CD4-positive, alpha-beta T cell (primary cell): Measurements from ENCODE around the gene HNRNPD. TPM values are rescaled to one million over a fixed set of nuclear protein-coding genes. Genes with fewer than 3 reads are reported as not detected.

Source experiments
- ATAC-seq: fragments of 200-7000 bp; cut with Tn5 transposase; one replicate; pipeline ENCODE4 v1.10.0; 2022; ENCODE audit warnings: mild to moderate bottlenecking; ENCODE audit not compliant: poor library complexity
- CTCF ChIA-PET: fragments of 350-600 bp; sonication (Branson Sonifier 250); formaldehyde crosslinking; loops from one replicate; lab custom pipeline; 2021; ENCODE audit warnings: antibody characterized with exemption, inconsistent platforms; lab: Charles Lee
- POLR2A ChIA-PET: fragments of 350-600 bp; sonication (Branson Sonifier 250); formaldehyde crosslinking; loops from one replicate; lab custom pipeline; 2021; ENCODE audit warnings: antibody characterized with exemption, inconsistent platforms; lab: Charles Lee
- DNase-seq, 14 experiments: peaks; one replicate each; pipeline ENCODE4 v3.0.0-alpha.2; 2013 to 2020; ENCODE audit warnings: mixed read lengths in 2 of 14
- H3K27ac ChIP-seq, 2 donors: one replicate each; pipeline versions ENCODE4 v1.5.1 to v1.7.0; 2013; ENCODE audit warnings: low read length in 2 of 2, low read depth in 1 of 2, mild to moderate bottlenecking in 1 of 2
- H3K27me3 ChIP-seq, 2 experiments: 1 replicate in 1 of 2; 2 replicates in 1 of 2; pipeline versions ENCODE4 v1.6.1 to v1.7.0; 2013; ENCODE audit warnings: low read length in 2 of 2, control low read depth in 1 of 2, mild to moderate bottlenecking in 1 of 2, moderate library complexity in 1 of 2; ENCODE audit not compliant: insufficient read depth in 2 of 2, control insufficient read depth in 1 of 2
- H3K36me3 ChIP-seq: one replicate; pipeline ENCODE4 v1.6.1; 2013; ENCODE audit warnings: low read length, control low read depth; ENCODE audit not compliant: insufficient read depth
- H3K4me1 ChIP-seq: one replicate; pipeline ENCODE4 v1.6.1; 2013; ENCODE audit warnings: low read length, control low read depth; ENCODE audit not compliant: insufficient read depth
- H3K4me3 ChIP-seq: one replicate; pipeline ENCODE4 v1.5.1; 2013; ENCODE audit warnings: mild to moderate bottlenecking, low read length, moderate library complexity
- H3K9me3 ChIP-seq, 2 experiments: 1 replicate in 1 of 2; 2 replicates in 1 of 2; pipeline versions ENCODE4 v1.6.1 to v1.7.0; 2013; ENCODE audit warnings: low read length in 2 of 2, mild to moderate bottlenecking in 2 of 2, control low read depth in 1 of 2, moderate library complexity in 1 of 2; ENCODE audit not compliant: control insufficient read depth in 1 of 2, insufficient read depth in 1 of 2
- H3K27ac Mint-ChIP-seq: one replicate; pipeline ENCODE4 v1.8.0; 2020; ENCODE audit warnings: mixed read lengths
- H3K27me3 Mint-ChIP-seq: one replicate; pipeline ENCODE4 v1.8.0; 2021; ENCODE audit warnings: mixed read lengths
- H3K36me3 Mint-ChIP-seq: one replicate; pipeline ENCODE4 v1.8.0; 2021; ENCODE audit warnings: low read depth, mixed read lengths
- H3K4me1 Mint-ChIP-seq: one replicate; pipeline ENCODE4 v1.8.0; 2021; ENCODE audit warnings: low read depth, mixed read lengths
- H3K4me3 Mint-ChIP-seq: one replicate; pipeline ENCODE4 v1.8.0; 2020; ENCODE audit warnings: mild to moderate bottlenecking, mixed read lengths
- H3K9me3 Mint-ChIP-seq: one replicate; pipeline ENCODE4 v1.8.0; 2020; ENCODE audit warnings: mixed read lengths
- intact Hi-C, 2 experiments: fragments of 100-400 bp; cut with DNase I in 1 of 2; cut with micrococcal nuclease in 1 of 2; formaldehyde crosslinking; loops; one replicate each; pipeline versions ENCODE4 v1.15.1 to v1.9.0; 2023 to 2025; cut with DNase I, micrococcal nuclease
- polyA plus RNA-seq, 2 donors: library from polyadenylated mRNA; unstranded; fragments of 120-200 nt; gene quantifications; one replicate each; pipeline ENCODE4 v1.2.1, GENCODE V29; 2013
- total RNA-seq, 174 experiments: library from RNA in 2 of 174; stranded (reverse) in 2 of 174; gene quantifications; one replicate each; pipeline ENCODE4 v1.2.3 and lab custom pipeline; 2021 to 2026
- TF ChIP-seq, protein P1 (sequence below): fragments of 200-600 bp; IDR thresholded peaks from one replicate; pipeline ENCODE4 v1.8.0; 2022; ENCODE audit warnings: antibody characterized with exemption, mild to moderate bottlenecking

The HNRNPD gene, protein sequence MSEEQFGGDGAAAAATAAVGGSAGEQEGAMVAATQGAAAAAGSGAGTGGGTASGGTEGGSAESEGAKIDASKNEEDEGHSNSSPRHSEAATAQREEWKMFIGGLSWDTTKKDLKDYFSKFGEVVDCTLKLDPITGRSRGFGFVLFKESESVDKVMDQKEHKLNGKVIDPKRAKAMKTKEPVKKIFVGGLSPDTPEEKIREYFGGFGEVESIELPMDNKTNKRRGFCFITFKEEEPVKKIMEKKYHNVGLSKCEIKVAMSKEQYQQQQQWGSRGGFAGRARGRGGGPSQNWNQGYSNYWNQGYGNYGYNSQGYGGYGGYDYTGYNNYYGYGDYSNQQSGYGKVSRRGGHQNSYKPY
- total RNA-seq (100 to 1,000 TPM; 235 to 244 TPM), total RNA-seq (lab: John Stamatoyannopoulos, UW) (60.1 to 326 (median 99.6) reads per million in 172 experiments)
- polyA plus RNA-seq (2013, experiment 1 of 2) = 330 TPM
- 336 TPM for polyA plus RNA-seq (2013, experiment 2 of 2)

DNA sequence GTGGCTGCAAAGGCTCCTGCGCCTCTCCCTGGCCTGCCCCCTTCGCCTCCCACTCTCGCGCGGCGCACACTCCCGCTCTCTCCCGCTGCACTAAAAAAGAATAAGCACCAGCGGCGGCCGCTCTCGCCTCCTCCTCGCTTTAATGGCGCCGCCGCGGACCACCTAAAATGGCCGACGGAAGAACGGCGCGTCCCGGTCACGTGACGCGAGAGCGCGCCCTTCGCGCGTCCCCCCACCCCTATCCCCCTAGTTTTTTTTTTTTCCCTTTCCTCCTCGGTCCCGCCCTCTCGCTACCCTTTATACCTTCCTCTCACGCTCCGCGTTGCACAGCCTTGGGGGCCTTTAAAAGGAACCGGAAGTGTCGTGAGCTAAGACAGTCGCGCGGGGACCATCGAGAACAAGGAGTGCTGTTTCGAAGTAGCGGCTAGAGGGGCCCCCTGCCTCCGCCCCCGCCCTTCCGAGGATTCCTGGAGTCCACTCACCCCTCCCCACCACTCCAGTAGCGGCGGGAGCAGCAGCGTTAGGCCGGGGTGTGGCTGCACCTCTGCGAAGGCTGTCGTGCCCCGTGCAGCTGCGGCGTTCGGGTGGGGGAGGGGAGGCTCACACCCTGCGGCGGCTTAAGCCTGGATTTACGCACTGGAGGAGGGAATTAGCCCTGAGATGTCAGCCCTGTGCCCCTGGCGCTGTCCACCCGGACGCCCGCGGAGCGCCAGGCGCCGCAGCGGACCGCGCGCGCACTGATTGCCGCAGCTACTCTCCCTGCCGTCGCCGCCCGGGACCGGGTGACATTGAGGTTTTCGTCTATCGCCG, at the start of gene HNRNPD:
Gene HNRNPD, minus strand, starts transcription at position 176 of the 810 bp plus-strand sequence. CDS start 313 bp downstream, outside the sequence.
- Mint-ChIP-seq H3K27ac (peak within 1 kb of the TSS; percentile 98), H3K4me3 (peak within 1 kb of the TSS; percentile 99), H3K4me1 (peaks cover 71% of the 10 kb centered on the region), H3K27me3 (no peaks in the 10 kb centered on the region), H3K9me3 (no peaks in the 10 kb centered on the region), H3K36me3 (peaks cover 65% of the 10 kb centered on the region)
- TF ChIP-seq, protein P1, sequence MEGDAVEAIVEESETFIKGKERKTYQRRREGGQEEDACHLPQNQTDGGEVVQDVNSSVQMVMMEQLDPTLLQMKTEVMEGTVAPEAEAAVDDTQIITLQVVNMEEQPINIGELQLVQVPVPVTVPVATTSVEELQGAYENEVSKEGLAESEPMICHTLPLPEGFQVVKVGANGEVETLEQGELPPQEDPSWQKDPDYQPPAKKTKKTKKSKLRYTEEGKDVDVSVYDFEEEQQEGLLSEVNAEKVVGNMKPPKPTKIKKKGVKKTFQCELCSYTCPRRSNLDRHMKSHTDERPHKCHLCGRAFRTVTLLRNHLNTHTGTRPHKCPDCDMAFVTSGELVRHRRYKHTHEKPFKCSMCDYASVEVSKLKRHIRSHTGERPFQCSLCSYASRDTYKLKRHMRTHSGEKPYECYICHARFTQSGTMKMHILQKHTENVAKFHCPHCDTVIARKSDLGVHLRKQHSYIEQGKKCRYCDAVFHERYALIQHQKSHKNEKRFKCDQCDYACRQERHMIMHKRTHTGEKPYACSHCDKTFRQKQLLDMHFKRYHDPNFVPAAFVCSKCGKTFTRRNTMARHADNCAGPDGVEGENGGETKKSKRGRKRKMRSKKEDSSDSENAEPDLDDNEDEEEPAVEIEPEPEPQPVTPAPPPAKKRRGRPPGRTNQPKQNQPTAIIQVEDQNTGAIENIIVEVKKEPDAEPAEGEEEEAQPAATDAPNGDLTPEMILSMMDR = peak; percentile 11
- ATAC-seq = peak; percentile 83
- peak within 1 kb of the TSS; percentile 99 for H3K27ac ChIP-seq
- CTCF ChIA-PET = interaction anchor here (3.0 kb wide), 1 partner anchor 55 kb away, joined by 24 read pairs; no protein-coding TSS in a partner anchor
- POLR2A ChIA-PET = interaction anchor here (0.6 to 7.0 kb wide), 19 partner anchors 9 to 903 kb away, joined by 3 to 277 read pairs (median 4); partner anchors contain the start of genes COPS4, ENOPH1, HNRNPDL and RASGEF1B
- no peaks in the 10 kb centered on the region for H3K27me3 ChIP-seq
- peaks cover 24% of the 10 kb centered on the region for H3K4me1 ChIP-seq
- intact Hi-C loops = loop anchor here (1.0 to 10.0 kb wide), 11 partner anchors 14 to 1111 kb away; partner anchors contain the start of genes ABRAXAS1 (in 2 of the 2), COQ2 (in 2 of the 2), LIN54 (in 2 of the 2) and COPS4 (in 1 of the 2)
- peak; percentile 77 to 99 (median 88) for DNase-seq
- H3K9me3 ChIP-seq = peaks cover 0 to 3% of the 10 kb centered on the region in 2 experiments
- peak within 1 kb of the TSS; percentile 97 for H3K4me3 ChIP-seq
- peaks cover 19% of the 10 kb centered on the region for H3K36me3 ChIP-seq

DNA sequence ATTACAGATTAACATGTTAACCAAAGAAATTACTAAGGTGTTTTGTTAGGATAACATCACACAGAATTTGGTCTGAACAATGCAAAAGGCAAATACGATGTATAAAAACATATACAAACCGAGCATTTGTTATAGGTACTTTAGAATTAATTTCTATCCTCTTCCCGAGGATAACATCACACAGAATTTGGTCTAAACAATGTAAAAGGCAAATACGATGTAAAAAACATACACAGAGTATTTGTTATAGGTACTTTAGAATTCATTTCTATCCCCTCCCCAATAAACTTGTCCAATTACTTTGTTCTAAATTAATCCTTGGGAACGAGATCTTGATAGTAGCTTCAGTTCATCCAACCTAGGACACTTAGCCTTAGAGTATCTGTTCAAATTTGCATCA, 48.8 kb upstream of the HNRNPD start:
- H3K9me3 Mint-ChIP-seq = no peaks in the 10 kb centered on the region
- Histone ChIP-seq H3K9me3 (no peaks in the 10 kb centered on the region), H3K27me3 (no peaks in the 10 kb centered on the region), H3K27ac (no peak overlapping the region), H3K4me1 (peaks cover 9% of the 10 kb centered on the region), H3K36me3 (peaks cover 57% of the 10 kb centered on the region), H3K4me3 (no peak overlapping the region)
- ATAC-seq (no peak), DNase-seq (no peak)
- intact Hi-C loops = no loop called here
- H3K4me1 Mint-ChIP-seq = peaks cover 50% of the 10 kb centered on the region
- peaks cover 7% of the 10 kb centered on the region for H3K27me3 Mint-ChIP-seq
- ChIA-PET POLR2A (interaction anchor here (2.5 to 3.7 kb wide), 2 partner anchors 48 to 52 kb away, joined by 5 to 18 read pairs; partner anchors contain the start of gene HNRNPD), CTCF (no interaction called here)
- H3K36me3 Mint-ChIP-seq = peaks cover 56% of the 10 kb centered on the region
- TF ChIP-seq, protein P1 = no peak
- no peak overlapping the region for H3K4me3 Mint-ChIP-seq
- peak overlapping the region; percentile 24 for H3K27ac Mint-ChIP-seq
